HCT116 (cell line): ENCODE data around the gene CRHR1. TPM values are rescaled to one million over a fixed set of nuclear protein-coding genes. Genes with fewer than 3 reads are reported as not detected.

Experiments
- ATAC-seq: fragments of 200-7000 bp; cut with Tn5 transposase; 2 replicates; pipeline ENCODE4 v1.9.1; 2020; ENCODE audit warnings: mild to moderate bottlenecking, moderate library complexity
- BruUV-seq: library from RNA; stranded (reverse); fragments of 400-500 nt; replicated peaks from 2 replicates; lab custom pipeline; 2021; lab: Mats Ljungman, UMichigan
- CTCF ChIA-PET: fragments of 300-600 bp; sonication (Branson Sonifier 250); formaldehyde crosslinking; loops from one replicate; lab custom pipeline; 2021; ENCODE audit warnings: antibody characterized with exemption; lab: Charles Lee
- POLR2A ChIA-PET: fragments of 300-600, 350-600 bp; sonication (Branson Sonifier 250); formaldehyde crosslinking; loops from one replicate; lab custom pipeline; 2021; ENCODE audit warnings: antibody characterized with exemption; lab: Charles Lee
- RAD21 ChIA-PET, 2 experiments: fragments of 300-600 bp; sonication (Branson Sonifier 250); formaldehyde crosslinking; loops; one replicate each; lab custom pipeline; 2023; ENCODE audit warnings: low total read pairs in 2 of 2; ENCODE audit not compliant: uncharacterized antibody in 2 of 2, unreplicated experiment in 2 of 2, low non-redundant PET in 1 of 2; lab: Charles Lee
- DNase-seq: peaks from one replicate; pipeline ENCODE4 v3.0.0-alpha.2; 2010; ENCODE audit warnings: low read depth, low spot score
- H2AFZ ChIP-seq: fragments of 200-600 bp; shearing (Covaris generic), sonication (generic); 2 replicates; pipeline ENCODE4 v1.6.1; 2017; ENCODE audit warnings: low read depth, mixed run types, mixed read lengths, antibody characterized with exemption, low read length; ENCODE audit not compliant: poor library complexity, severe bottlenecking
- H3K27ac ChIP-seq: 2 replicates; pipeline ENCODE4 v1.5.1; 2012; ENCODE audit warnings: low read depth, low read length
- H3K27me3 ChIP-seq: fragments of 200-600 bp; sonication (generic); 2 replicates; pipeline ENCODE4 v1.6.1; 2016; ENCODE audit warnings: mixed run types, low read length, mixed read lengths; ENCODE audit not compliant: insufficient read depth
- H3K36me3 ChIP-seq, 2 experiments: fragments of 200-500 bp in 1 of 2; fragments of 200-600 bp in 1 of 2; sonication (Bioruptor generic) in 1 of 2; sonication (generic) in 1 of 2; 2 replicates each; pipeline versions ENCODE4 v1.5.1 to v1.6.1; 2014 to 2016; ENCODE audit warnings: low read length in 2 of 2, inconsistent platforms in 1 of 2, mixed read lengths in 1 of 2, mixed run types in 1 of 2; ENCODE audit not compliant: insufficient read depth in 2 of 2, control insufficient read depth in 1 of 2
- H3K4me1 ChIP-seq, 2 experiments: fragments of 200-600 bp in 1 of 2; sonication (generic) in 1 of 2; 2 replicates each; pipeline versions ENCODE4 v1.5.1 to v1.6.1; 2012 to 2017; ENCODE audit warnings: low read length in 2 of 2, inconsistent platforms in 1 of 2, mild to moderate bottlenecking in 1 of 2, mixed read lengths in 1 of 2, mixed run types in 1 of 2, moderate library complexity in 1 of 2; ENCODE audit not compliant: insufficient read depth in 2 of 2, control insufficient read depth in 1 of 2
- H3K4me2 ChIP-seq: fragments of 200-600 bp; sonication (generic); 2 replicates; pipeline ENCODE4 v1.6.1; 2017; ENCODE audit warnings: mixed run types, low read length, mixed read lengths
- H3K4me3 ChIP-seq, 2 experiments: fragments of 200-600 bp in 1 of 2; sonication (generic) in 1 of 2; replicated peaks in 1 of 2; 2 replicates each; pipeline ENCODE4 v1.5.1; 2011 to 2016; ENCODE audit warnings: low read length in 2 of 2, control low read depth in 1 of 2, low read depth in 1 of 2, mild to moderate bottlenecking in 1 of 2, mixed read lengths in 1 of 2, mixed run types in 1 of 2
- H3K79me2 ChIP-seq: fragments of 200-600 bp; sonication (generic); 2 replicates; pipeline ENCODE4 v1.6.1; 2017; ENCODE audit warnings: mild to moderate bottlenecking, mixed run types, low read length, moderate library complexity, mixed read lengths; ENCODE audit not compliant: insufficient read depth
- H3K9ac ChIP-seq: fragments of 200-600 bp; sonication (generic); 2 replicates; pipeline ENCODE4 v1.6.1; 2016; ENCODE audit warnings: low read length, mixed read lengths
- H3K9me2 ChIP-seq: fragments of 200-600 bp; sonication (generic), shearing (Covaris generic); 2 replicates; pipeline ENCODE4 v1.6.1; 2017; ENCODE audit warnings: mixed run types, mild to moderate bottlenecking, moderate library complexity; ENCODE audit not compliant: insufficient read depth
- H3K9me3 ChIP-seq, 2 experiments: fragments of 200-500 bp in 1 of 2; fragments of 200-600 bp in 1 of 2; sonication (Bioruptor generic) in 1 of 2; sonication (generic) in 1 of 2; 2 replicates each; pipeline ENCODE4 v1.6.1; 2014 to 2017; ENCODE audit warnings: low read length in 2 of 2, mixed read lengths in 2 of 2, inconsistent platforms in 1 of 2, low read depth in 1 of 2, mild to moderate bottlenecking in 1 of 2, mixed run types in 1 of 2, moderate library complexity in 1 of 2; ENCODE audit not compliant: control insufficient read depth in 1 of 2, insufficient read depth in 1 of 2
- H4K20me1 ChIP-seq: fragments of 200-600 bp; sonication (generic), shearing (Covaris generic); 2 replicates; pipeline ENCODE4 v1.6.1; 2017; ENCODE audit warnings: mixed run types, mild to moderate bottlenecking, moderate library complexity; ENCODE audit not compliant: insufficient read depth
- CEBPB ChIP-seq: IDR thresholded peaks from 2 replicates; pipeline ENCODE4 v1.6.1; 2012; ENCODE audit warnings: low read depth
- EGR1 ChIP-seq: IDR thresholded peaks from 2 replicates; pipeline ENCODE4 v1.6.1; 2012; ENCODE audit warnings: low read depth
- ELF1 ChIP-seq: IDR thresholded peaks from 2 replicates; pipeline ENCODE4 v1.6.1; 2012; ENCODE audit warnings: low read depth, borderline replicate concordance
- EZH2phosphoT487 ChIP-seq: fragments of 200-600 bp; IDR thresholded peaks from 2 replicates; pipeline ENCODE4 v1.6.1; 2018; ENCODE audit warnings: antibody characterized with exemption, borderline replicate concordance
- JUND ChIP-seq: IDR thresholded peaks from 2 replicates; pipeline ENCODE4 v1.6.1; 2012
- POLR2A ChIP-seq: IDR thresholded peaks from 2 replicates; pipeline ENCODE4 v1.7.0; 2011; ENCODE audit warnings: borderline replicate concordance; ENCODE audit not compliant: insufficient read depth, insufficient read length; ENCODE audit errors: extremely low read depth
- POLR2AphosphoS5 ChIP-seq: IDR thresholded peaks from 2 replicates; pipeline ENCODE4 v1.6.1; 2011; ENCODE audit warnings: mild to moderate bottlenecking, low read depth, low read length, moderate library complexity
- SIN3A ChIP-seq: IDR thresholded peaks from 2 replicates; pipeline ENCODE4 v1.6.1; 2012; ENCODE audit warnings: low read depth
- TCF7L2 ChIP-seq: IDR thresholded peaks from 2 replicates; pipeline ENCODE4 v1.7.0; 2011; ENCODE audit warnings: borderline replicate concordance, inconsistent platforms; ENCODE audit not compliant: insufficient read depth, insufficient read length; ENCODE audit errors: extremely low read depth
- ZNF274 ChIP-seq: fragments of 200-500 bp; sonication (Bioruptor generic); IDR thresholded peaks from 2 replicates; pipeline ENCODE4 v1.6.1; 2014; ENCODE audit warnings: mild to moderate bottlenecking, low read depth, low read length, inconsistent platforms
- intact Hi-C: fragments of 100-400 bp; cut with micrococcal nuclease; formaldehyde crosslinking; loops from 2 replicates; pipeline ENCODE4 v1.10.0; 2022
- total RNA-seq: library from RNA; stranded (reverse); gene quantifications from one replicate; pipeline ENCODE4 v1.2.1, GENCODE V29; 2021; ENCODE audit not compliant: unreplicated experiment

Gene CRHR1
- total RNA-seq, 1 experiment from 2014 or later, result 0.12 TPM

- intact Hi-C loops, result no loop called here
- no peaks in the 10 kb centered on the region for H4K20me1 ChIP-seq
- no peak overlapping the region for H3K9ac ChIP-seq
- no peaks in the 10 kb centered on the region; the same call in 1 of the 2 replicates for H3K27me3 ChIP-seq
- H3K4me2 ChIP-seq, result no peak overlapping the region
- RAD21 ChIA-PET, result no interaction called here
- no peak overlapping the region for H3K27ac ChIP-seq
- H3K36me3 ChIP-seq, result no peaks in the 10 kb centered on the region
- POLR2A ChIA-PET, result no interaction called here
- H2AFZ ChIP-seq, result no peak overlapping the region
- no peaks in the 10 kb centered on the region for H3K9me3 ChIP-seq
- H3K4me1 ChIP-seq, result peaks cover 25 to 29% of the 10 kb centered on the region in 2 experiments
- ATAC-seq (no peak), DNase-seq (no peak)
- CTCF ChIA-PET, result no interaction called here
- no peaks in the 10 kb centered on the region for H3K79me2 ChIP-seq
- no peaks in the 10 kb centered on the region for H3K9me2 ChIP-seq
- H3K4me3 ChIP-seq, result no peak overlapping the region
- TF ChIP-seq SIN3A (no peak), EZH2phosphoT487 (no peak), POLR2A (no peak), JUND (no peak), ZNF274 (no peak), CEBPB (no peak)
- no TSS peak for BruUV-seq
These were observed 5.8 kb downstream of the CRHR1 start for GRCh38 chr17:45789874-45790273.

GRCh38 chr17:45790296-45790922 lies 6.3 kb downstream of the CRHR1 start:
- H3K9me2 ChIP-seq, result no peaks in the 10 kb centered on the region
- H3K9me3 ChIP-seq, result no peaks in the 10 kb centered on the region
- ChIA-PET RAD21 (interaction anchor here in 1 of 2 experiments (1.1 kb wide), 1 partner anchor 150 kb away, joined by 3 read pairs; no protein-coding TSS in a partner anchor), CTCF (no interaction called here), POLR2A (no interaction called here)
- ATAC-seq (peak; percentile 31; the same call in 1 of the 2 replicates), DNase-seq (no peak)
- no TSS peak for BruUV-seq
- peaks cover 25 to 29% of the 10 kb centered on the region in 2 experiments for H3K4me1 ChIP-seq
- peak overlapping the region; percentile 9 for H3K4me2 ChIP-seq
- H3K27me3 ChIP-seq, result no peaks in the 10 kb centered on the region; the same call in 1 of the 2 replicates
- H3K36me3 ChIP-seq, result no peaks in the 10 kb centered on the region
- TF ChIP-seq ELF1, result no peak
- TF ChIP-seq EGR1, result no peak
- no peak for TF ChIP-seq EZH2phosphoT487
- no peak for TF ChIP-seq POLR2AphosphoS5
- no peak for TF ChIP-seq ZNF274
- no peak for TF ChIP-seq TCF7L2
- TF ChIP-seq SIN3A, result no peak
- intact Hi-C loops, result no loop called here
- no peak overlapping the region for H2AFZ ChIP-seq
- H3K27ac ChIP-seq, result no peak overlapping the region
- no peaks in the 10 kb centered on the region for H4K20me1 ChIP-seq
- H3K4me3 ChIP-seq, result no peak overlapping the region
- no peak overlapping the region for H3K9ac ChIP-seq
- H3K79me2 ChIP-seq, result no peaks in the 10 kb centered on the region
